ENCODE results near the gene SMYD3. TPM values are rescaled to one million over a fixed set of nuclear protein-coding genes. Genes with fewer than 3 reads are reported as not detected.
A peak's percentile ranks its signal among the peaks of the same experiment; 100 is the strongest.

Gene SMYD3
- total RNA-seq, 4 donors from 2014 or later = 12.0 to 15.0 (median 13.2) TPM

DNA sequence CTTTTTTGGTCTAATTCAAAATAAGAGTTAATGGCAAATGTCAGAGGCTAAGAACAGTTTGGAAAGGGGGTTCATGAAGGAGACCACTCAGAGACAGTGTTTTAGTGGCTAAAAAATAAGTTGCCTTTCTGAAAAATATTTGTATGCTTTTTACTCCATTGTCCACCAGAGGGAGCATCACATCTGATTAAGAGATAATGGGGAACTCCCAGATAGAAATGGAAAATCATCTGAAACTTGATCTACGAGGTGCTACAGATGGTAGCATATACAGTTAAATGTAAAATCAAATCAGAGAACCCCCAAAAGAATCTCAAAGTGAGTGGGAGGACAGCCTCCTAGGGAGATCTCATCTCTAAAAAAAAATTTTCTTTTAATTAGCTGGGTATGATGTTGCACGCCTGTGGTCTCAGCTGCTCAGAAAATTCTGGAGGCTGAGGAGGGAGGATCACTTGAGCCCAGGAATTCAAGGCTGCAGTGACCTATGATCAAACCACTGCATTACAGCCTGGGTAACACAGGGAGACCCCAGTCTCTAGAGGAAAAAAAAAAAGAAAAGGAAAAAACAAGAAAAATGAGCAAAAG lies 9.7 kb downstream of the SMYD3 start:
- Histone ChIP-seq H3K27me3 (no peaks in the 10 kb centered on the region), H3K36me3 (no peaks in the 10 kb centered on the region), H3K4me1 (peaks cover 1 to 5% (median 3%) of the 10 kb centered on the region in 4 donors), H3K27ac (replicated peaks in 1 of 4) (no peak overlapping the region), H3K9me3 (no peaks in the 10 kb centered on the region), H3K4me3 (no peak overlapping the region)
- intact Hi-C loops (cut with DNase I) = loop anchor here (10.0 kb wide), 1 partner anchor 257 kb away; no protein-coding TSS in a partner anchor
- TF ChIP-seq POLR2A (IDR thresholded peaks at IDR 0.05; ENCODE audit: low read depth) = no peak
- TF ChIP-seq, protein P1, sequence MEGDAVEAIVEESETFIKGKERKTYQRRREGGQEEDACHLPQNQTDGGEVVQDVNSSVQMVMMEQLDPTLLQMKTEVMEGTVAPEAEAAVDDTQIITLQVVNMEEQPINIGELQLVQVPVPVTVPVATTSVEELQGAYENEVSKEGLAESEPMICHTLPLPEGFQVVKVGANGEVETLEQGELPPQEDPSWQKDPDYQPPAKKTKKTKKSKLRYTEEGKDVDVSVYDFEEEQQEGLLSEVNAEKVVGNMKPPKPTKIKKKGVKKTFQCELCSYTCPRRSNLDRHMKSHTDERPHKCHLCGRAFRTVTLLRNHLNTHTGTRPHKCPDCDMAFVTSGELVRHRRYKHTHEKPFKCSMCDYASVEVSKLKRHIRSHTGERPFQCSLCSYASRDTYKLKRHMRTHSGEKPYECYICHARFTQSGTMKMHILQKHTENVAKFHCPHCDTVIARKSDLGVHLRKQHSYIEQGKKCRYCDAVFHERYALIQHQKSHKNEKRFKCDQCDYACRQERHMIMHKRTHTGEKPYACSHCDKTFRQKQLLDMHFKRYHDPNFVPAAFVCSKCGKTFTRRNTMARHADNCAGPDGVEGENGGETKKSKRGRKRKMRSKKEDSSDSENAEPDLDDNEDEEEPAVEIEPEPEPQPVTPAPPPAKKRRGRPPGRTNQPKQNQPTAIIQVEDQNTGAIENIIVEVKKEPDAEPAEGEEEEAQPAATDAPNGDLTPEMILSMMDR (IDR thresholded peaks at IDR 0.05) = peak; percentile 68 to 79 (median 72)
- no peak for TF ChIP-seq EP300 (IDR thresholded peaks at IDR 0.05)
- TF ChIP-seq POLR2AphosphoS5 (IDR thresholded peaks at IDR 0.05) = no peak
- WGBS = 52% methylated on average over 2 of the region's 2 CpGs
- no peak for DNase-seq (ENCODE audit: extremely low spot score)

DNA sequence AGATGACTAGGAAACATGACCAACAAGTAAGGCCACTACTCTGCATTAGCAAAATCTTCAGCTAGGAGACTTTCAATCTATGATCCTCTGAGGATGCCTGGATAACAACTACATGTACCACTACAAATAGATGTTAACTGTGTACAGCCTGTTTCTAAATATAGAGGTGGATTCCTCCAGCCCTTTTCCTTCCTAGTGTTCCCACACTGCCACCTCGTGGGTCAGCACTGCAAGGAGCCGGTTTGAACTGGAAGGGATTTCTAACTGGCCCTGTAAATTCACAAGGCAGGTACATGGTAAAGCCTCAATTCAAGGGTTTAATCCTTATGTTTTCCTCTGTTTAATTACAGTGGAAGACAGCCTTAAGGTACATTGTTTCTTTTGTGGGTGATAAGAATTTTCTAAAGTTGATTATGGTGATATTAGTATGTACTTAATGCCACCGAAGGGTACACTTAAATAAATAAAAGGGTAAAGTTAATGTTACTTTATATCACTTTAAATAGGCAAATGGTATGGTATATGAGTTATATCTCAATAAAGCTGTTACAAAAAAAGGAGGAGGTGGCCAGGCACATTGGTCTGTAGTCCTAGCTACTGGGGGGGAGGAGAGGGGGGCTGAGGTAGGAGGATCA lies 14.4 kb downstream of the SMYD3 start:
- no peaks in the 10 kb centered on the region for H3K9me3 ChIP-seq
- peaks cover 5 to 9% (median 7%) of the 10 kb centered on the region in 4 donors for H3K4me1 ChIP-seq
- intact Hi-C loops (cut with DNase I) = loop anchor here (5.0 to 10.0 kb wide), 3 partner anchors 262 to 1340 kb away; partner anchors contain the start of gene KIF26B
- no peaks in the 10 kb centered on the region for H3K27me3 ChIP-seq
- 31% methylated on average over 3 of the region's 3 CpGs for WGBS
- TF ChIP-seq, protein P1 (IDR thresholded peaks at IDR 0.05) = peak; percentile 86 to 89 (median 87)
- TF ChIP-seq POLR2AphosphoS5 (IDR thresholded peaks at IDR 0.05) (peak in 1 of 2 donors; percentile 14), POLR2A (IDR thresholded peaks at IDR 0.05; ENCODE audit: low read depth) (no peak)
- H3K36me3 ChIP-seq = no peaks in the 10 kb centered on the region
- peak overlapping the region in 2 of 4 donors; percentile 2 to 7 for H3K27ac ChIP-seq (replicated peaks in 1 of 4)
- H3K4me3 ChIP-seq = peak overlapping the region in 1 of 4 donors; percentile 13
- DNase-seq (ENCODE audit: extremely low spot score) = peak; percentile 90

DNA sequence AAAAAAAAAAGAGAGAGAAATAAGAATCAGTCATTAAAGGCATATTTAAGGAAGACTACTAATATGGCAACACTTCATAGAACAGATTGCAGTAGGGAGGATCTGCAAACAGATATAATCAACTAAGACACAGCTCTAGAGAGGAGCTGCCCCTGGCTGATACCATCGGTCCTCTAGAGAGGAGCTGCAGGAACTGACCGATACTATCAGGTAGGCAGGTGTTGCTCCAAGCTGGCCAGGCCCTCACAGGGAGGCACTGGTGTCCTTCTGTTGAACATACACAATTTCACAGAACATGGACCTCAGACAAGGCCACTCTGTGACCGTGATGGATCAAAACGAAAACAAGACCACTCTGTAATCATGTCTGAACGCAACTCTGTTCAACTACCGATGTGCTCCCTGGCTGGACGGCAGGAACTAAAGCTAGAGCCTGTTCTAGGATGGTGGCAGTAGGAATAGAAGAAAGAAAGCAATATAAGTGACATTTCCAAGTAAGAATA lies 15.5 kb downstream of the SMYD3 start:
- no peaks in the 10 kb centered on the region for H3K9me3 ChIP-seq
- no peaks in the 10 kb centered on the region for H3K27me3 ChIP-seq
- no peak overlapping the region for H3K4me3 ChIP-seq
- peaks cover 5 to 9% (median 7%) of the 10 kb centered on the region in 4 donors for H3K4me1 ChIP-seq
- DNase-seq (ENCODE audit: extremely low spot score) = no peak
- WGBS = 87% methylated on average over 7 of the region's 7 CpGs
- no peak overlapping the region for H3K27ac ChIP-seq (replicated peaks in 1 of 4)
- TF ChIP-seq, protein P1 (IDR thresholded peaks at IDR 0.05) = no peak
- no peak for TF ChIP-seq POLR2A (IDR thresholded peaks at IDR 0.05; ENCODE audit: low read depth)
- TF ChIP-seq POLR2AphosphoS5 (IDR thresholded peaks at IDR 0.05) = no peak
- no peak for TF ChIP-seq EP300 (IDR thresholded peaks at IDR 0.05)
- no peaks in the 10 kb centered on the region for H3K36me3 ChIP-seq
- intact Hi-C loops (cut with DNase I) = loop anchor here (5.0 to 10.0 kb wide), 3 partner anchors 263 to 1339 kb away; partner anchors contain the start of gene KIF26B

DNA sequence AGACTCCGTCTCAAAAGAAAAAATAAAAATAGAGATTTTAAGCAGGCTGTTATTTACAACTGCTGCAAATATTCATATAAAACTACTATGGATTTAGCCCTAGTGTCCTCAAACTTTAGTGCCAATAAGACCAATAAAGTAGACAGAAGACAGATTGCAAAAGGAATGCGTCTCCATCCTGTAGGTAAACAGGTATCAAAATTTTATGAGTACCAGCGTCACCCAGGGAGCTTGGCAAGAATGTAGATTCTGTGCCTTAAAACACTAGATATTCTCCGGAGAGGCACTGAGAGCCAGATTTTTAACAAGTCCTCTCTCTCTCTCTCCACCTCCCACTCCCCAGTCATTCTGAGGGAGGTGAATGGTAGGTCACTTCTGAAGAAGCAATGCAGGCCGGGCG lies 18.4 kb downstream of the SMYD3 start:
- intact Hi-C loops (cut with DNase I) = no loop called here
- H3K27ac ChIP-seq (replicated peaks in 1 of 4) = no peak overlapping the region
- 94% methylated on average over 6 of the region's 6 CpGs for whole genome bisulfite sequencing

More for the DNA sequence above, 18.4 kb downstream of the SMYD3 start:
- H3K9me3 ChIP-seq = no peaks in the 10 kb centered on the region
- no peak for DNase-seq (ENCODE audit: extremely low spot score)
- H3K36me3 ChIP-seq = no peaks in the 10 kb centered on the region
- peaks cover 5 to 10% (median 8%) of the 10 kb centered on the region in 4 donors for H3K4me1 ChIP-seq
- no peak overlapping the region for H3K4me3 ChIP-seq
- TF ChIP-seq, protein P1 (IDR thresholded peaks at IDR 0.05) = no peak
- TF ChIP-seq EP300 (IDR thresholded peaks at IDR 0.05) (no peak), POLR2A (IDR thresholded peaks at IDR 0.05; ENCODE audit: low read depth) (no peak), POLR2AphosphoS5 (IDR thresholded peaks at IDR 0.05) (no peak)
- H3K27me3 ChIP-seq = no peaks in the 10 kb centered on the region
